GM19099 (cell line): ENCODE measurements around the gene NR2E3.

Experiments
- POLR2A ChIP-seq: IDR thresholded peaks from 3 replicates; pipeline ENCODE4 v1.6.1; 2011; ENCODE audit warnings: low read depth; ENCODE audit not compliant: insufficient read length; ENCODE audit errors: extremely low read depth

The NR2E3 gene

DNA sequence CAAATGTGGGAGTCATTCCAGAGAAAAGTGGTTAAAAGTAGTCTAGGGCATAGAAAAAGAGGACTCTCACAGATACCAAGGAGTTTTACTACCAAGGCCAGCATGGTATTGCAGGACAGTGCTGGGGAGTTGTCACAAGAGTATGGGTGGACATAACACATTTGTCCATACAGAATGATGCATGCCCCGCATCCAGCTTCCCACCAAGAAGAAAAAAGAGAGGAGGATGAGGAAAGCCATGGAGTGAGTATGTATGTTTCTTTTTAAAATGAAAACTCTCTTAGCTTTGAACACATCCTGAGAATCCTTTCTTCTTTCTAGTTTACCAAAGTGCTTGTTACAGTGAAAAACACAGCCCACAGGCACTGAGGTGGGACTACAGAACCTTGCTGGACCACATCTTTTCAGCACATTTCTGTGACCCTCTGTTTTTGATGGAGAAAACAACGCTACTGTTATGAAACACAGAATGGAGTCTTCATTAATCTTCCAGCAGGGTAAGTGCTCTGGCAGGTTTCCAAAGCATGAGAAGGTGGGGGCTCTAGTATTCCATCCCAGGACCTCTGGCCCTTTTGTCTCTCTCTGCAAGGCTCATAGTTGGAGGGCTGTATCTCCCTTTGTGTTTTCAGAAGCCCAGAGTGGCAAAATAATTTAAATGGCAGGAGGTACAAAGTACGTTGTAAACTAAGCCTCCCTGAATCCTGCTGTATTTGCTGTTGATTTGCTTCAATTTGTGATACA, 12.7 kb downstream of the NR2E3 start:
- no peak for TF ChIP-seq POLR2A

DNA sequence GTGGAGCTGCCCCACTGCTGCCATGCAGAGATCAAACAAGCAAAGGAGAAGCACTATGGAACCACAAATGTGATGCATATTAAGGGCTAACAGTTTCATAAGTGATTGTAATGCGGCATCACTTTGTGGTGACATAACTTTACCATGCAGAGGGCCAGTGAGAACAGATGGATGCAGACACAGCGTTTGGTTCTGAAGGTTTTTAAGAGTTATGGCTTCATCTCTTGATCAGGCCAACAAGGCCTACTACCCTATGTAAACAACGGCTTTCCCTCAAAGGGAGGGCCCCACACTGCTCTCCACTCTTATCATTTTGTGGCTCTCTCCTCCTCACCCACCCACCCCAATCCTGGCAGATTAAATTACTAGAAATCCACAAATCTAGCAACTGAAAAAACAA, 13.4 kb downstream of the NR2E3 start:
- TF ChIP-seq POLR2A, result no peak

DNA sequence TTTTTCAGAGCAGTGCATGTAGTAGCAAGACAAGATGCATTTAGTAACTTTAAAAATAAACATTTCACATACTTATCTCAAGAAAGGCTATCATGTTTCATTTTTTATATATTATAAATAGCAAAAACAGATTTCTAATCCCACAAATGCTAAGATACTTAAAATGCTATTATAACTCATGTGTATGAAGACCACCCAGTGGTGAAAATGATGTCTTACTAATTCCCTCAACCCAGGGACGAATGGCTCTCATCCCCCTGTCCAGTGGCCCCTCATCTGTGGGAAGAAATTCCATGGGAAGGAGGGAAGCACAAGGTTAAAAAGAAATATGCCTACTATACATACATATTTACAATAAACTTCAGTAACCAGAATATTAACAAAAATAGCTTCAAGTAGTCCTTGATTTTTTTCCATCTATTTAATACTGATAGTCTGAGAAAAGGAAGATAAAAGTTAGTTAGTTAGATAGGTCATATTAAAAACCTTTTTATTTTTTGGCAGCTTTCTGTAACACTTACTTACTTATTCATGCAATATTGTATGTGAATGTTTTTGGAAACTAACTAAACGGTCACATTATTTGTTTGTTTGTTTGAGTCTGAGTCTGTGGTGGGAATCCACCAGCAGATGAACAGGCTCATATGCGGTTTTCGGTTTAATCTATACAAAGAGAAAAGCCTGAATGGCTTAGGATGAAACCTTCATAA, 14.8 kb downstream of the NR2E3 start:
- no peak for TF ChIP-seq POLR2A

DNA sequence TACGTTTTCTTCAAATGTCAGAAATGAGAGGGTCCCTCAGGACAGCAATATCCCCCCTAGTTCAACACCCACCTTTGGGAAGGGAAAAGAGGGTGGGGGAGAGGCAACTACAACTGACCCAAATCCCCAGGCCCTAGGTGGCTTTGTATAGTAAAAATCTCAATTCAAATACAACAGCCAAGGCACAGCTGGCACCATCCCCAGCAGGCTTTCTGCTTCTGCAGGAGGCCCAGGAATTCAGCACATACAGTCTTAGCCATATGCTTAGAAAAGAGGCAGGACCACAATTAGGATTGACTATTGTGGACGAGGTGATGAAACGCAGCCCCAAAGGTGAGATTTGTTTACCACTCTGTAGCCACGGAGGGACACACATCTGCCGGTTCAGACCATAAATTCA, 15.8 kb downstream of the NR2E3 start:
- TF ChIP-seq POLR2A, result no peak

DNA sequence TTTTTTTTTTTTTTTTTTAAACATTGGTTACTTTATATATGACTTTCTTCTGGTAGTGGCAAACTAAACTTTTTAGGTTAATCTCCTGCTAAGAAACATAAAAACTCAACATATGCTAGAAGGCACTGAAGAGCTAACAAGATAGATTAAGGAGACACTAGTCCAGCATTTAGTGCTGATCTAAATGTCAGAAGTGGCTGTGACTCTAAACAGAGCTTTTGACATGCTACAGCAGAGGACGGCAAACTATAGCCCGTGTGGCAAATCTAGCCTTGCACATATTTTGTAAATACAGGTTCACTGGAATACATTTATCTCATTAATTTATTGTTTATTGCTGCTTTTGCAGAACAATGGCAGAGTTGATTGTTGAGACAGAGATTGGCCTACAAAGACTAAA, 20.6 kb downstream of the NR2E3 start:
- TF ChIP-seq POLR2A, result no peak

DNA sequence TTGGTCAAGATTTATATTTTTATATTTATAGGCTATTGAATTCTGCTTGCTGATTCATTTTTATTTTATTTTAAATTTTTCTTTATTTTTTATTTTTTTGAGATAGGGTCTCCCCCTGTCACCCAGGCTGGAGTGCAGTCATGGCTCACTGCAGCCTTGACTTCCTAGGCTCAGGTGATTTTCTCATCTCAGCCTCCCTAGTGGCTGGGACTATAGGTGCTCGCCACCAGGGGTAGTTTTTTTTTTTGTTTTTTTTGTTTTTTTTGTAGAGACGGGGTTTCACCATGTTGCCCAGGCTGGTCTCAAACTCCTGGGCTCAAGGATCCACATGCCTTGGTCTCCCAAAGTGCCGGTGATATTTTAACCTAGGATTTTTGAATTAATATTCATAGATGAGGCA, 31.2 kb downstream of the NR2E3 start:
- no peak for TF ChIP-seq POLR2A

DNA sequence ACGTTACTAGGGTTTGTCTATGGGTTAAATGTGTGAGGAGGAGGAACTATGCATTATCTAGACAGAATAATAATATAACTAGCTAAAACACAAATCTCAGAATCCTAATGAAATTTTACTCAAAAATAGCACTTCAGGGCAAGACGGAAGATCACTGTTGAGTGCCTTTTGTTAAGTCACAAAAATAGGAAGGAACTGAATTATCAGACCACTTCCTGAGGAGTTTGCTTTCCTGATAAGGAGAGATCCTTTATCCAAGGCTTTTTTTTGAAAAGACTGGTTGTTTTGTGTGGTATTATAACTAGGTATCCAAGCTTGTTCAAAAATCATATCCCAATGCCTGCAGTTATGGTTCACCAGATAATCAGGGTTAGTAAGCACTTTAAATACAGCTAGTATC, 34.6 kb downstream of the NR2E3 start:
- no peak for TF ChIP-seq POLR2A

DNA sequence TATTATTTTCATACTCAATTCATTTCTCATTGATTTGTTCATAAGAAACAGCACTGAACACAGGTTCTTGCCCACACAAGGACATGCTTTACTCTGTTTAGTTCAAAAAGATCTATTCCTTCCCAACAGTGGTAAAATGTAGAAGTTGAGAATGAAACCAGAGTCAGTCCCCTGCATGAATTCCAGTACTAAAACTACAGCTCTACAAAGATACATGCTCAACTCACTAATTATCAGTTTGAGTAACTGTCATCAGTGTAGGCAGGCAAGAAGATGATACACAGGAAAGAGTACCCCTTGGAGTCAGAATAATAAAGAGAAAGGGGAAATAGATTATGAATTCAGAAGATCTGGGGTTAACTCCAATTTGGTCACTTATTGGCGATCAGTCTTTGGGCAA, 43.2 kb downstream of the NR2E3 start:
- TF ChIP-seq POLR2A, result no peak
